Measurements from ENCODE around the gene CNIH3.

GRCh38 chr1:224761245-224761644 lies 145.1 kb downstream of the CNIH3 start:
- TF ChIP-seq CTCF (IDR thresholded peaks at IDR 0.05) (no peak), EZH2 (IDR thresholded peaks at IDR 0.05; ENCODE audit: borderline replicate concordance, insufficient read depth, low read depth, low read length, poor library complexity, severe bottlenecking) (no peak)

All from B cell (primary cell).